Articular chondrocyte of knee joint (primary cell): ENCODE measurements around the gene ALAS1. TPM values are rescaled to one million over a fixed set of nuclear protein-coding genes. Genes with fewer than 3 reads are reported as not detected.

Experiments used
- total RNA-seq: library from RNA; depleted of rRNA; stranded (reverse); fragments of >200 nt; gene quantifications from 2 replicates; pipeline ENCODE4 v1.2.3, GENCODE V29; 2012

The ALAS1 gene
- 30.6 and 31.9 TPM in 2 replicates for total RNA-seq

DNA sequence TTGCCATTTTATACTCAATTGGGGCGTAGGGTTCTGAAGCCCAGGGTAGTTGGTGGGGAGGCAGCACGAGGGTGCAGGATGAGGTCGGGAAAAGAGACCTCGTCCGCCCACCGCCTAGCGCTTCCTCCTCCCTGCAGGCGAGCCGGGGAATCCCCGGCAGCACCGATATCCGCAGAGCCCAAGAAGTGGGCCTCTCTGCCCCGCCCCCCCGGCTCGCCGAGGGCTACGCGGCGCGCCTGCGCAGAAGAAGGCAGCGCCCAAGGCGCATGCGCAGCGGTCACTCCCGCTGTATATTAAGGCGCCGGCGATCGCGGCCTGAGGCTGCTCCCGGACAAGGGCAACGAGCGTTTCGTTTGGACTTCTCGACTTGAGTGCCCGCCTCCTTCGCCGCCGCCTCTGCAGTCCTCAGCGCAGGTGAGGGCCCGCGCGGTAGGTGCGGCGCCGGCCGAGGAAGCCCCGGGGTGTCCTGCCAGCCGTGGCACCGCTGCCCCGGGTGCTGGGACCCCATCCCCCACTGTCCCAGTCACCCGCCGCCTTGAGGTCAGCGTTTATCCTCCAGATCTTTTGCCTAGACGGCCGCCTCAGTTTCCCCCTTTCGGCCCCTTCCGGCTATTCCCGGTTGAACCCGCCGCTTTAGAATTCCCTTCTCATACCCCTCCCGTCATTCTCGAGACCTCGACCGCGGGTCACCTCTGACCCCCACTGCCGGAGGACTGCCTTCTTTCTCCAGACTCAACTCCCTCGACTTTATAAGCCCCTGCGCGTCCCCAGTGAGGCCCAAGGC is at the start of gene ALAS1:
Gene ALAS1 (plus strand): TSS at position 319 of the 784 bp plus-strand sequence. CDS start 1,082 bp downstream, outside the sequence.

DNA sequence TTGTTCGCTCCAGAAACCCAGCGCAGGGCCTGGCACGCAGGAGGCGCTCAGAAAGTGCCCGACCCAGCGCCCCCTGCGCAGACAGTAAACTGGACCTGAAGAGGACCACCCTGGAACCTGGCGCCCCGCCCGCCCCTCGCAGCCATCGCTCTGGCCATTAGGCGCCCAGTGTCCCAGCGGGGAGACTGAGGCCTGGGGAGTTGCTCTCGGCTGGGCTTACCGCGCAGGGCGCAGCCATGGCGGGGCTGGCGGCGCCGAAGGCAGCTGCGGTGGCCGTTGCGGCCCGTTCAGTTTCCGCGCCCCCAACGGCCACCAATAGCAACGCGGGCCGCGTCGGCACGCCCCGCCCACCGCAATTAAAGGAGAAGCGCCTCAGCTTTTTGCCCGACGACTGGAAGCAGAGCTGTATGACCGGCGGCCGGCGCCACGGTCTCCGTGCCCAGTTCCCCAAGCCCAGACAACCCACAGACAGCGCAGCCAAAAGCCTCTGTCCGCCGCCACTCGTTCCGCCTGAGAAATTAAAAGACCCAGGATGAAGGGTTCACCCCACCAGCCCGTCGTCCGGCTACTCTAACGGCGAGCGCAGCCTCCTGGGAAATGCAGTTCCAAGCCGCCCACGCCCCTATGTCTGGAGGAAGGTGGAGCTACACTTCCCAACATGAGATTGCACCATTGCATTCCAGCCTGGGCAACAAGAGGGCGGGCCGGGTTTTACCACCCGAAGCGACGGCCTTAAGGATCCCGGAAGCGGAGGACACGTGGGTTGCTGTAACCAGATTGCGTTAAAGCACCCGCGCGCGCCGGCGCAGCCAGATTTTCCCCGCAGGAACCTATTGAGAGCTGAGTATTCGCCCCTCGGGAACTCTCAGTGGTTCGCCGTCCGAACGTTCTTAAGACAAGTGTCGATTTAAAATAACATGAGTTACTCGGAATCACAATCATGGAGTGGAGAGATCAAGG is 43.5 kb upstream of the ALAS1 start, which contains the start of gene POC1A:
Gene POC1A (minus strand): TSS at position 289 of the 960 bp plus-strand sequence. CDS start 51 bp downstream, at position 238.

DNA sequence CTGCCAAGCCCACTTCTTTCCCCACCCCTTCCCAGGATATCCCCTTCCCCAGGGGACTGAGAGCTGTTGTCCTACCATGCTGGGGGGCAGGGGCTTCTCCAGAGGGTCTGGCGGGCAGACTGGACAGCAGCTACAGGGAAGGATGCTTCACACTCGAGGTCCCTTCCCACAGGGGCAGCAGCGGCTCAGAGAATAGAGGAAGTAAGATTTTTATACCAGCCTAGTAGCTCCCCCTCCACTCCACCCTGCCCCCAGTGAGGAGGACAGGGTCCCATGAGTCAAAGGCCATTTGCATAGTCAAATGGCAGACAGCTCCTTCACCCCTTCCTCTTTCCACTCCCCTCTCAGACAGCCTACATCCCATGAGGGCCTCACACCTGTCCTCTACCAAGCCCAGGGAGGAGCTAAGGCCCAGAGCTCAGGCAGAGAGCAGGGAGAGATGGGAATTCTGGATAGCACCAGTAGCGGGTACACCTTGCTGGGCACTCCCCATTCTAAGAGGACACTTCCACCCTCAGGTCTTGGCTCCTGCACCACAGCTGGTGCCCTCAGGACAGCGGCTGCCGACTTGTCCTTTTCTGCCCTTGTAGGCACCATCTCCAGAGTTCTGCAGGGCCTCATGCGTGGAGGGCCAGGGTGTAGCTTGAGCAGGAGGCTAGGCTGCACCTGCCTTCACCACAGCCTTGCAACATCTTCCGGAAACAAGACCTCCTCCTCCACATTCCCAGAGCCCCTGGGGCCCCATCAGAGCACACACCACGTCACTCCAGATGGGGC is 27.7 kb downstream of the ALAS1 start, which contains the start of gene TLR9:
Gene TLR9 (minus strand): TSS at position 194 of the 777 bp plus-strand sequence. CDS start 116 bp downstream, at position 78.

DNA sequence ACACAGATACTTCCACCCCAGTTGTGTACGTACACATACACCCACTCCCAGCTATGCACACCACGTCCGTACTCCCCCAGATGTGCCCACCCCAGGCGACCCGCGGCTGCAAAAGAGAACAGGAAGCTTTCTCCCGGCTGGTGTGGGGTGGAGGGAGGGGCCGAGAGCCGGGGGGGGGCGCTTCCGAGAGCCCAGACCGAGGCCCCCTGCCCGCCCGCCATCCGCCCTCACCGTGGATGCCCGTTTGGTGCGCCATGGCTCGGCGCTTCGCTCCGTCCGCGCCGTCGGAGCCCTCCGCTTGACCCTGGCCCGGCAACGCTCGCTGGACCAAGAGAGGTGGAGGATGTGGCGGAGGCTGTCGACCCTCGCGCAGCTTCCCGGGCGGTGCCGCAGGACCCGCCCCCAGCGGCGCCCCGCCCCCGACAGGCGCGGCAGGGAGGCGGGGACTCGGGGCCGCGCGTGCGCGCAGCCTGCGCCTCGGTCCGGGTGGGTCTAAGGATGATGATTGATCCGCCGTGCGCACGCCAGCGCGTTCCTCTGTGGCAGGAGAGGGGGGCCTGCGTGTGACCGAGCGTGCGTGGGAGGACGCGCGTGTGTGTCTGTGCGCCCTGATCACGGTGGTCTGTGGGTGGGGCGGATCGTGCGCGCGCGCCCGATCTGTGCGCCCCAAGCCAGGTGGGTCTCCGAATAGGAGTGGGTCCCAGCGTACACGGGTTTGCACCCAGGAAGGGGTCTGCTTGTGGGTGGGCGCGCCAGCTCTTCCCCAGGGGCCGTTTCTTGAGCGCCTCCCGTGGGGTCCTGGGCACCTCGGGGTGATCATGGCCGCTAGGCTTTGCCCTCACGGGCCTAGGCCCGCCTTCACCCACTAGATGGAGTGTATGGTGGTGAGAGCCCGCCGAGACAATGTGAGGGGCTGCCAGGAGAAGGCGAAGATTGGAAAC is 41.1 kb downstream of the ALAS1 start, which contains the start of gene TWF2:
Gene TWF2 (minus strand): TSS at position 398 of the 941 bp plus-strand sequence. CDS start 142 bp downstream, at position 256.

DNA sequence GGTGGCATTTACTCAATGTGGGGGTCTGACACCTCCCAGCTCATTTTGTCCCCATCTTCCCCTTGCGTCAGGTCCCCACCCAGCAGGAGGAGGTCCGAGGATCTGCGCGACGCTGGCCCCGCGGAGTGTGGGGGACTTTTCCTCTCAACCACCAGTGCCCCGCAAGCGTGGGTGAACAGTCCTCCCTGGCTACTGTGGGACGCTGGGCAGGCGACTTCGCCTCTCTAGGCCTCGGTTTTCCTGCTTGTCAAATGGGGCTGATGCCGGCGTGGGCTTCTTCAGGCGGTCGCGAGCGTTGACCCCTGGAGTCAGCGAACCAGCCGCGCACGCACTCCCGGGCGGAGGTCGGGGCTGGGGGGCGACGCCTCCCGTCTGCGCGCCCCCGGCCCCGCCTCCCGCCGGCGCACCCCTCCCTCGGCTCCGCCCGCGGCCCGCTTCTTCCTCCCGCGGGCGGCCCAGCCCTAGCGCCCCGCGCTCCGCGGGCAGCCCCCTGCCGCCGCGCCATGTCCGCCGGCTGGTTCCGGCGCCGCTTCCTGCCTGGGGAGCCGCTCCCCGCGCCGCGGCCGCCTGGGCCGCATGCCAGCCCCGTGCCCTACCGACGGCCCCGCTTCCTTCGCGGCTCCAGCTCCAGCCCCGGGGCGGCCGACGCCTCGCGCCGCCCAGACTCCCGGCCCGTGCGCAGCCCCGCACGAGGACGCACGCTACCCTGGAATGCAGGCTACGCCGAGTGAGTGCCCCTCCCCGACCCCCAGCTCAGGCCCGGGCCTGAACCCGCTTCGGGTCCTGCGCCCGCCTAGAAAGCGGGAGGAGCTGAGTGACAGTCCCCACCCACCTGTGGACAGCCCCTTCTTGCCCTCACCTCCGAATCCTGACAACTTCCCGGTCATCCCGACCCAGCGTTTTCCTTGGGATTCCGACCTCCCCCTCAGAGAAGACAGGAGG is 47.6 kb downstream of the ALAS1 start, which contains the start of gene PPM1M:
Gene PPM1M (plus strand): TSS at position 438 of the 942 bp plus-strand sequence. CDS start 66 bp downstream, at position 504.

Other genes with a start within 250 kb of the ALAS1 start
- gene GPR62, start 242.8 kb upstream of the ALAS1 start, total RNA-seq, result 0.11 and 0.13 TPM in 2 replicates
- 19.5 and 20.0 TPM in 2 replicates for gene PCBP4, start 230.7 kb upstream of the ALAS1 start, total RNA-seq
- gene ABHD14B, start 224.1 kb upstream of the ALAS1 start, total RNA-seq, result 28.0 and 39.1 TPM in 2 replicates
- gene ABHD14A, start 223.1 kb upstream of the ALAS1 start, total RNA-seq, result 12.1 and 16.9 TPM in 2 replicates
- gene ACY1, start 214.6 kb upstream of the ALAS1 start, total RNA-seq, result 21.2 and 28.9 TPM in 2 replicates
- gene RPL29, start 202.3 kb upstream of the ALAS1 start, total RNA-seq, result 966 and 1,076 TPM in 2 replicates
- 7.8 and 11.4 TPM in 2 replicates for gene DUSP7, start 141.6 kb upstream of the ALAS1 start, total RNA-seq
- 4.4 and 5.7 TPM in 2 replicates for gene POC1A, start 43.7 kb upstream of the ALAS1 start, total RNA-seq
- gene TLR9, start 27.5 kb downstream of the ALAS1 start, total RNA-seq, result 0.13 TPM in 1 of 2 replicates, not detected in the other
- gene TWF2, start 41.0 kb downstream of the ALAS1 start, total RNA-seq, result 69.3 and 81.7 TPM in 2 replicates
- 24.2 and 25.5 TPM in 2 replicates for gene PPM1M, start 47.6 kb downstream of the ALAS1 start, total RNA-seq
- gene WDR82, start 80.5 kb downstream of the ALAS1 start, total RNA-seq, result 61.5 and 67.7 TPM in 2 replicates
- 9.7 and 12.5 TPM in 2 replicates for gene GLYCTK, start 89.7 kb downstream of the ALAS1 start, total RNA-seq
- 6.5 and 8.1 TPM in 2 replicates for gene DNAH1, start 118.2 kb downstream of the ALAS1 start, total RNA-seq
- gene BAP1, start 211.8 kb downstream of the ALAS1 start, total RNA-seq, result 44.2 and 49.0 TPM in 2 replicates
- gene PHF7, start 212.5 kb downstream of the ALAS1 start, total RNA-seq, result 7.2 and 9.7 TPM in 2 replicates
- under 0.01 and 0.13 TPM in 2 replicates for gene SEMA3G, start 246.9 kb downstream of the ALAS1 start, total RNA-seq